DMS153 (cell line): Measurements from ENCODE around the gene USP31.
A peak's percentile ranks its signal among the peaks of the same experiment; 100 is the strongest.
"Not testable (repeated sequence)": the region's sequence is repeated elsewhere in the genome, so short reads cannot be mapped to it uniquely, and the experiment has no call there.

Experiments
- DNase-seq: peaks from one replicate; lab custom pipeline; 2025; lab: John Stamatoyannopoulos, UW

USP31 gene

GRCh38 chr16:23156110-23156509 lies 6.9 kb upstream of the USP31 start:
- DNase-seq, result no peak

GRCh38 chr16:23155445-23156049 lies 6.3 kb upstream of the USP31 start:
- no peak for DNase-seq

GRCh38 chr16:23152386-23153178 lies 3.3 kb upstream of the USP31 start:
- no peak for DNase-seq

GRCh38 chr16:23149993-23150364 lies 727 bp upstream of the USP31 start:
- DNase-seq, result no peak

GRCh38 chr16:23148513-23149266 lies 562 bp downstream of the USP31 start:
- peak; percentile 30 for DNase-seq

- DNase-seq, result no peak
These were observed 1.1 kb downstream of the USP31 start for GRCh38 chr16:23148166-23148512.

- no peak for DNase-seq
These were observed 1.6 kb downstream of the USP31 start for GRCh38 chr16:23147666-23148065.

- DNase-seq, result no peak
These were observed 2.2 kb downstream of the USP31 start for GRCh38 chr16:23146877-23147601.

- DNase-seq, result no peak
These were observed 3.6 kb downstream of the USP31 start for GRCh38 chr16:23145608-23146007.

- DNase-seq, result no peak
These were observed 4.1 kb downstream of the USP31 start for GRCh38 chr16:23145186-23145585.

- not testable (repeated sequence) for DNase-seq
These were observed 4.9 kb downstream of the USP31 start for GRCh38 chr16:23144393-23144792.

- DNase-seq, result no peak
These were observed 5.9 kb downstream of the USP31 start for GRCh38 chr16:23143391-23143790.

GRCh38 chr16:23141959-23142740 lies 7.1 kb downstream of the USP31 start:
- no peak for DNase-seq

- no peak for DNase-seq
These were observed 7.8 kb downstream of the USP31 start for GRCh38 chr16:23141500-23141899.

- no peak for DNase-seq
These were observed 8.2 kb downstream of the USP31 start for GRCh38 chr16:23141033-23141432.

- DNase-seq, result no peak
These were observed 9.1 kb downstream of the USP31 start for GRCh38 chr16:23140107-23140506.

GRCh38 chr16:23137818-23138217 lies 11.4 kb downstream of the USP31 start:
- DNase-seq, result no peak

GRCh38 chr16:23137256-23137655 lies 12.0 kb downstream of the USP31 start:
- DNase-seq, result no peak

GRCh38 chr16:23134274-23134673 lies 15.0 kb downstream of the USP31 start:
- peak; percentile 18 for DNase-seq

- no peak for DNase-seq
These were observed 16.3 kb downstream of the USP31 start for GRCh38 chr16:23132775-23133463.
